ENCODE results near the gene ABCA7. TPM values are rescaled to one million over a fixed set of nuclear protein-coding genes. Genes with fewer than 3 reads are reported as not detected.

Gene ABCA7
- total and polyA plus RNA-seq, 4 donors: 9.4 to 23.7 (median 15.7) TPM

- no peak for DNase-seq (ENCODE audit: low read depth in 4 of 6, low spot score in 6 of 6)
- Histone ChIP-seq H3K4me3 (ENCODE audit: low read depth, low read length) (no peak overlapping the region), H3K27me3 (ENCODE audit: control insufficient read depth, insufficient read depth, low read length) (no peaks in the 10 kb centered on the region), H3K36me3 (ENCODE audit: control insufficient read depth, insufficient read depth, low read length) (peaks cover 73% of the 10 kb centered on the region), H3K9me3 (ENCODE audit: control insufficient read depth, insufficient read depth, low read length) (no peaks in the 10 kb centered on the region), H3K4me1 (ENCODE audit: control insufficient read depth, insufficient read depth, low read length) (peaks cover 8% of the 10 kb centered on the region), H3K27ac (ENCODE audit: low read depth, low read length) (no peak overlapping the region)
- WGBS (ENCODE audit: insufficient coverage): 87% methylated on average over 7 of the region's 8 CpGs
Measured at GRCh38 chr19:1085053-1085658, 45.2 kb downstream of the ABCA7 start.

DNA sequence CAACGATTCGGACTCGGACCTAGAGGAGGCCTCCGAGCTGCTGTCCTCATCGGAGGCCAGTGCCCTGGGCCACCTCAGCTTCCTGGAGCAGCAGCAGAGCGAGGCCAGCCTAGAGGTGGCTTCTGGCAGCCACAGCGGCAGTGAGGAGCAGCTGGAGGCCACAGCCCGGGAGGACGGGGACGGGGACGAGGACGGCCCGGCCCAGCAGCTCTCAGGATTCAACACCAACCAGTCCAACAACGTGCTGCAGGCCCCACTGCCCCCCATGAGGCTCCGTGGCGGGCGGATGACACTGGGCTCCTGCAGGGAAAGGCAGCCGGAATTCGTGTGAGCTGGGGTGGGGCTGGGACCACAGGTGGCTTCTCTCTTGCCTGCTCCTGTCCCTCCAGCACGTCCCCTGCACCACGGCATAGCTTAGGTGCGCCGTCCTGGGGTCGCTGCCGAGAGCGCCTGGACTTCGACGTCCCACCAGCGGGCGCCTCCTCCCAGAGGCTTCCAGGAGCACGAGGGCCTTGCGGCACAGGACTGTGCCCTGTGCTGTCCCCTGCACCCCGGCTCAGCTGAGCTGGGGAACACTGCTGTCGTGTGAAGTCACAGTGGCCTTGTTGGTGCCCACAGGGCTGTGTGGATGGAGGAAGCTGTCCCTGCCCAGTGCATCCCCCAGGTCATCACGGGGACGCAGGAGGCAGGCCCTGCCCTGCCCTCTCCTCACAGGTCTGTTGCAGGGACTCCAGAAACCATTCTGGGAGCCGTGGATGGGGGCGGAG, 46.0 kb downstream of the ABCA7 start:
- Histone ChIP-seq H3K27me3 (ENCODE audit: control insufficient read depth, insufficient read depth, low read length) (no peaks in the 10 kb centered on the region), H3K4me1 (ENCODE audit: control insufficient read depth, insufficient read depth, low read length) (peaks cover 8% of the 10 kb centered on the region), H3K36me3 (ENCODE audit: control insufficient read depth, insufficient read depth, low read length) (peaks cover 73% of the 10 kb centered on the region), H3K4me3 (ENCODE audit: low read depth, low read length) (no peak overlapping the region), H3K9me3 (ENCODE audit: control insufficient read depth, insufficient read depth, low read length) (no peaks in the 10 kb centered on the region), H3K27ac (ENCODE audit: low read depth, low read length) (no peak overlapping the region)
- no peak for DNase-seq (ENCODE audit: low read depth in 4 of 6, low spot score in 6 of 6)
- 77% methylated on average over 35 of the region's 38 CpGs for WGBS (ENCODE audit: insufficient coverage)

- H3K36me3 ChIP-seq (ENCODE audit: control insufficient read depth, insufficient read depth, low read length): peaks cover 80% of the 10 kb centered on the region
- H3K4me1 ChIP-seq (ENCODE audit: control insufficient read depth, insufficient read depth, low read length): peaks cover 8% of the 10 kb centered on the region
- DNase-seq (ENCODE audit: low read depth in 4 of 6, low spot score in 6 of 6): no peak
- no peaks in the 10 kb centered on the region for H3K9me3 ChIP-seq (ENCODE audit: control insufficient read depth, insufficient read depth, low read length)
- WGBS (ENCODE audit: insufficient coverage): 69% methylated on average over 21 of the region's 21 CpGs
- H3K27ac ChIP-seq (ENCODE audit: low read depth, low read length): no peak overlapping the region
- no peak overlapping the region for H3K4me3 ChIP-seq (ENCODE audit: low read depth, low read length)
- H3K27me3 ChIP-seq (ENCODE audit: control insufficient read depth, insufficient read depth, low read length): no peaks in the 10 kb centered on the region
Measured at GRCh38 chr19:1086613-1087012, 46.7 kb downstream of the ABCA7 start.

DNA sequence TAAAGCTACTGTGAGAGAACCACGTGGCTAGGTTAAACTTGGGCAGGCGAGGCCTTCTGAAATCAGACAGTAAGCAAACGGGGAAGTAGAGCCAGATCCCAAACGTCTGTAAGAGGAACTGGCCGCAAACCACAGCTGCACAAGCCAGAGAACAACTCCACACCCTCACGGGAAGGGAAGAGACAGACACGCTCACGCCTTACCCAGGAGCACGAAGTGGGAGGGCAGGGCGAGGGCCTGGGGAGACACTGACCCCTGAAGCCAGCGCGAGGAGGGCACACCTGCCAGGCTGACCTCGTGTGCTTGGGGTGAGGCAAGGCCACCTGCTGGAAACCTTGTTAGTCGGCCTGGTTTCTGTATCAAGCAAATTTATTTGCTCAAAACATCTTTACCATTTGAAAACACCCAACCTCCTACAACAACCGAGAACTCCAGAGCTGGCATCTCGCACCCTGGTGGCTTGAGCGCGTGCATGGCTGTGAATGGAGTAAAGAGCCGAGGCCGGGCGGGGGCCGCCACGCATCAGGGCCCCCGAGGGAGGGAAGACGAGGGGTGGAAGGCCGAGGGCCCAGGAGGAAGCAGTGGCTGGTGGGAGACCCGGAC, 48.0 kb downstream of the ABCA7 start:
- no peaks in the 10 kb centered on the region for H3K4me1 ChIP-seq (ENCODE audit: control insufficient read depth, insufficient read depth, low read length)
- H3K27me3 ChIP-seq (ENCODE audit: control insufficient read depth, insufficient read depth, low read length): no peaks in the 10 kb centered on the region
- H3K4me3 ChIP-seq (ENCODE audit: low read depth, low read length): no peak overlapping the region
- H3K9me3 ChIP-seq (ENCODE audit: control insufficient read depth, insufficient read depth, low read length): no peaks in the 10 kb centered on the region
- peaks cover 90% of the 10 kb centered on the region for H3K36me3 ChIP-seq (ENCODE audit: control insufficient read depth, insufficient read depth, low read length)
- no peak overlapping the region for H3K27ac ChIP-seq (ENCODE audit: low read depth, low read length)
- DNase-seq (ENCODE audit: low read depth in 4 of 6, low spot score in 6 of 6): no peak
- WGBS (ENCODE audit: insufficient coverage): 79% methylated on average over 23 of the region's 27 CpGs

DNA sequence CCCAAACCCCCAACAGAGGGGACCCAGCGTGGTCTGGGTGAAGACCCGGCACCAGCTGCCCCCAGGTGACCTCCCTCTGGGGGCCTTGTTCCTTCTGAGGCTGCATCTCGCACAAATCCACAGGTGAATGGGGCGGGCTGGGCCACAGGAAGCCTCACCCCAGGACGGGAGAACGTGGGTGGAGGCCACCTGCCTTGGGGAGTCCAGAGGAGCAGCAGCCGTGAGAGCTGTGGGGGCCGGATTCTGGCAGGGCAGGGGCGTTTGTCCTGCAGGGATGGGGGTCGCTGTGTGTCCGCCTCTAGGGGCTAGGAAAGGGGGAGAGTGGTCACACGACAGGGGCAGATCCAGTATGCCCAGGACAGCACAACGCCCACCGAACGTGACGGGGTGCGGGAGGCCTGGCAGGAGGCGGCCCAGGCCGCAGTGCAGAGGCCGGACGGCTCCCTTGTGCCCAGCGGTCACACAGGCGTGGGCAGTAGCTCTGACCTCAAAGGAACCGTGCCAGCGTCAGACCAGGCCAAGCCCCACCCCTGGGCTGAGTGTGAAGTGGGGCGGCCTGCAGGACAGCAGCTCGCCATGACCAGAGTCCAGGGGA, 48.6 kb downstream of the ABCA7 start:
- H3K36me3 ChIP-seq (ENCODE audit: control insufficient read depth, insufficient read depth, low read length): peaks cover 91% of the 10 kb centered on the region
- WGBS (ENCODE audit: insufficient coverage): 92% methylated on average over 26 of the region's 27 CpGs
- no peaks in the 10 kb centered on the region for H3K27me3 ChIP-seq (ENCODE audit: control insufficient read depth, insufficient read depth, low read length)
- H3K9me3 ChIP-seq (ENCODE audit: control insufficient read depth, insufficient read depth, low read length): no peaks in the 10 kb centered on the region
- no peak overlapping the region for H3K27ac ChIP-seq (ENCODE audit: low read depth, low read length)
- DNase-seq (ENCODE audit: low read depth in 4 of 6, low spot score in 6 of 6): no peak
- peaks cover 5% of the 10 kb centered on the region for H3K4me1 ChIP-seq (ENCODE audit: control insufficient read depth, insufficient read depth, low read length)
- H3K4me3 ChIP-seq (ENCODE audit: low read depth, low read length): no peak overlapping the region

DNA sequence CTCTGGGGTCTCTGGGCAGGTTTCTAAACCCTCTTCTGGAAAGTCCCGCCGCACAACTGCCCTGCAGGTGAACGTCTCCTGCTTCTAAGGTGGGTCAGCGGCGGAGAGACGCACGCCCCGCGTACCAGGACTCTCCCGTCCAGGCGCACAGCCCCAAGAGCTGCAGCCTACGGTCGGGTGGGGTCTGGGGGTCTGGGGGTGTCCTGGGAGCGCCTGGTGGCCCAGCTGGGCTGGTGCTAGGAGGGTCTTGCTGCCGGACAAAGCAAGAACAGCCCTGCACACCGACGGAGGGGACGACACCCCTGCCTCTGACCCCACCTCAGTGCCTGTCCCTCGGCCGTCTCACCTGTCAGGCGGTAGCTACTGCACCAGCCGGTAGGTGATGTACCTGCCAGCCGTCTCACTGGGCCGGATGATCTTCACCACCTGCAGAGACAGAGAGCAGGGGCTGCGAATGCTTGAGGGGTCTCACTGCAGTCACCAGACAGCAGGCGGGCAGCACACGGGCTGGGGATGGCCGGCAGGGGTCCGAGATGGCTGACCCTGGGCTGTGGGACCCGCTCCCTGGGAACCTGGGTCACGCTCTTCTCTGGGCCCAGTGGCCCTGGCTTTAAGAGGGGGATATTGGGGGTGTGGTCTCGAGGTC, 49.3 kb downstream of the ABCA7 start:
- Histone ChIP-seq H3K27ac (ENCODE audit: low read depth, low read length) (no peak overlapping the region), H3K36me3 (ENCODE audit: control insufficient read depth, insufficient read depth, low read length) (peaks cover 93% of the 10 kb centered on the region)
- WGBS (ENCODE audit: insufficient coverage): 93% methylated on average over 29 of the region's 32 CpGs

DNA sequence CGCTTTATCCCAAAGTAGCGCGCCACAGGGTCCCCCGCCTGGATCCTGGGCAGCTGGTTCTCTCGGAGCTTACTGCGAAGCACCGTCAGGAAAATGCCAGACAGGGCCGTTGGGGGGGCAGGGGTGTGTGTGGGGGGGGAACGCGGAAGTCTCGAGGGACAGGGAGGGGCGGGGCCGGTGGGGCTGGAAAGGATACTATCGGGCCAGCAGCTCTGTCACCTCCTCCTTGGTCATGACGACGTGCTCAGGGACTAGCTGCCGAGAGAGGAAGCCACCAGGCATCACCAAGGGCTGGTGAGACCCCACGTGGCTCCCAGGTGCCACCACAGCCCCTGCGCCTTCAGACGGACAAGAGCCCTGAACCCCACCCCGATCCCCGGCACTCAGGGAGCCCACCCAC, 50.0 kb downstream of the ABCA7 start:
- Histone ChIP-seq H3K4me3 (ENCODE audit: low read depth, low read length) (no peak overlapping the region), H3K27ac (ENCODE audit: low read depth, low read length) (no peak overlapping the region), H3K9me3 (ENCODE audit: control insufficient read depth, insufficient read depth, low read length) (no peaks in the 10 kb centered on the region), H3K4me1 (ENCODE audit: control insufficient read depth, insufficient read depth, low read length) (peaks cover 16% of the 10 kb centered on the region), H3K36me3 (ENCODE audit: control insufficient read depth, insufficient read depth, low read length) (peaks cover 90% of the 10 kb centered on the region), H3K27me3 (ENCODE audit: control insufficient read depth, insufficient read depth, low read length) (no peaks in the 10 kb centered on the region)
- no peak for DNase-seq (ENCODE audit: low read depth in 4 of 6, low spot score in 6 of 6)
- WGBS (ENCODE audit: insufficient coverage): 88% methylated on average over 10 of the region's 22 CpGs

More for the DNA sequence above, 49.3 kb downstream of the ABCA7 start:
- H3K4me1 ChIP-seq (ENCODE audit: control insufficient read depth, insufficient read depth, low read length): peaks cover 12% of the 10 kb centered on the region
- no peak for DNase-seq (ENCODE audit: low read depth in 4 of 6, low spot score in 6 of 6)
- no peaks in the 10 kb centered on the region for H3K27me3 ChIP-seq (ENCODE audit: control insufficient read depth, insufficient read depth, low read length)
- no peaks in the 10 kb centered on the region for H3K9me3 ChIP-seq (ENCODE audit: control insufficient read depth, insufficient read depth, low read length)
- H3K4me3 ChIP-seq (ENCODE audit: low read depth, low read length): no peak overlapping the region

DNA sequence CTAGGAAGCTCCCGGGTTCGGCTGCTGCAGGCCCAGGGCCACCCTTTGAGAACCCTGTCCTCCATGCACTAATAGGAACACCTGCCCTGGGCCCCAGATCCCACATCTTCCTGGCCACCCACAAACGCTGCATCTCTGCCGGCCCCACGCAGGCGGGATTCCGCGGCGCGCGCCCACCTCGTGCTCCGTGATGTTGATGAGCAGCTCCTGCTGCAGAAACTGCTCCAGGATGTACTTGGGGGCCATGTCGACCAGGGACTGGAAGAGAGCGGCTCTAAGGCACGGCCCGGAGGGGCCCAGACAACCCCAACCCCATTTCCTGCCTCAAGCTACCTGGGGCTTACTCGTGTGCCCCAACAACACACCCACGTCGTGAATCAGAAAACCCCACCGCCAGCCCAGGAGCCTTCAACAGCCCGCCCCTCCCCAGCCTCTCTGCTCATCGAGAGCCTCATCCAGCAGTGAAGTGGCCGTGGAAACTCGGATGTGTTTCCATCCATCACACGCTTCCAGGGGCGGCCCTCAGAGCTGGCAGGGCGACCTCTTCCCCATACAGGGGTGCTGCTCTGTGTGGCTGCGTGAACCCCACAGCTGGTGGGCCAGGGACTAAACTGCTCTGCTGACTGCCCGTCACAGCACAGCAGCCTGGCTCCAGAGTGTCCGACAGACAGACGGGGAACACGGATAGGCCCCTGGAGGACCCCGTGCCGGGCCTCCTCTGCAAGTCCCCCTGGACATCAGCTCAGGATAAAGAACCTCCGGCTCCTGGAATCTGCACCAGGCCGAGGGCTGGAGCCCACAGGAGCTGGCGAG, 51.0 kb downstream of the ABCA7 start:
- no peaks in the 10 kb centered on the region for H3K9me3 ChIP-seq (ENCODE audit: control insufficient read depth, insufficient read depth, low read length)
- H3K27ac ChIP-seq (ENCODE audit: low read depth, low read length): no peak overlapping the region
- H3K27me3 ChIP-seq (ENCODE audit: control insufficient read depth, insufficient read depth, low read length): no peaks in the 10 kb centered on the region
- 95% methylated on average over 38 of the region's 38 CpGs for WGBS (ENCODE audit: insufficient coverage)
- peaks cover 22% of the 10 kb centered on the region for H3K4me1 ChIP-seq (ENCODE audit: control insufficient read depth, insufficient read depth, low read length)
- H3K4me3 ChIP-seq (ENCODE audit: low read depth, low read length): no peak overlapping the region
- no peak for DNase-seq (ENCODE audit: low read depth in 4 of 6, low spot score in 6 of 6)
- H3K36me3 ChIP-seq (ENCODE audit: control insufficient read depth, insufficient read depth, low read length): peaks cover 82% of the 10 kb centered on the region

Data from spinal cord (tissue), 10 donors.